ENCODE measurements around the gene PSMB10. TPM values are rescaled to one million over a fixed set of nuclear protein-coding genes. Genes with fewer than 3 reads are reported as not detected.
"Not testable (repeated sequence)": the region's sequence is repeated elsewhere in the genome, so short reads cannot be mapped to it uniquely, and the experiment has no call there.

Gene PSMB10
- 21.6 and 38.5 TPM in 2 replicates for polyA plus RNA-seq (2014; cell fraction: cytosol; rRNA removed)
- 35.0 and 44.6 TPM in 2 replicates for polyA plus RNA-seq (2014; cell fraction: nucleus; rRNA removed)

DNA sequence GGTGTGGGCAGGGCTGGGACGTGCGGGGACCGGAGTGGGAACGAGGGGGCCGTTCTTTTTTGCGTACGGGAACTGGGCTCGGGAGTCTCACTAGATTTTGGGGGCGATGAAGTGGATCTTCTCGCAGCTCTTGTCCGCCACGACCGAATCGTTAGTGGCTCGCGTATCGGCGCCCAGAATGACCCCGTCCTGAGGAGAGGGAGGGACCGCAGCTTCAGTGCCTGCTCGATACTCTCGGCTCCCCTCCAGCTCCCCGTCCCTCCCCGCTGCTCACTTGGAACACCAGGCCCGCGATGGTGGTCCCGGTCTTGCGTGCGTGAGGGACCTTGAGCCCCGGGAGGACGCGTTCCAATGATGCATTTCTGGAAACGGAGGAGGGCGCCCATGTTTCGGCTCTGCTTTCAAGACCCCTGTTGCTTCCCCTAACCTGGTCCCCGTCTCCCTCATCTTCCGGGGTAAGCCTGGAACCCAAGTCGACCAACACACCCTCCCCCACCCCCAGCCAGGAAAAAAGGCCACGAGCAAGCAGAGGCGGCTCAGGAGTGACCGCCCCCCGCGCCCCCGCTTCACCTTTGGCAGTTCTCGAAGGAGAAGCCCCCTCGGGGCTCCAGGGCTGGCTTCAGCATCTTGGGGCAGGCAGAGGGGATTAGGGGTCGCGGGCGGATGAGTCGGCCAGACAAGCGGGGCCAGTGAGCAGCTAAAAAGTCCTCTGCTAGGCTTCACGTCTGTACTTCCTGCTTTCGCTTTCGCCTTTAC, at the start of gene PSMB10:
Gene PSMB10, minus strand, starts transcription at position 727 of the 756 bp plus-strand sequence. Its CDS starts 101 bp downstream, at position 626.
- no peak for DNase-seq (ENCODE audit: low spot score)

DNA sequence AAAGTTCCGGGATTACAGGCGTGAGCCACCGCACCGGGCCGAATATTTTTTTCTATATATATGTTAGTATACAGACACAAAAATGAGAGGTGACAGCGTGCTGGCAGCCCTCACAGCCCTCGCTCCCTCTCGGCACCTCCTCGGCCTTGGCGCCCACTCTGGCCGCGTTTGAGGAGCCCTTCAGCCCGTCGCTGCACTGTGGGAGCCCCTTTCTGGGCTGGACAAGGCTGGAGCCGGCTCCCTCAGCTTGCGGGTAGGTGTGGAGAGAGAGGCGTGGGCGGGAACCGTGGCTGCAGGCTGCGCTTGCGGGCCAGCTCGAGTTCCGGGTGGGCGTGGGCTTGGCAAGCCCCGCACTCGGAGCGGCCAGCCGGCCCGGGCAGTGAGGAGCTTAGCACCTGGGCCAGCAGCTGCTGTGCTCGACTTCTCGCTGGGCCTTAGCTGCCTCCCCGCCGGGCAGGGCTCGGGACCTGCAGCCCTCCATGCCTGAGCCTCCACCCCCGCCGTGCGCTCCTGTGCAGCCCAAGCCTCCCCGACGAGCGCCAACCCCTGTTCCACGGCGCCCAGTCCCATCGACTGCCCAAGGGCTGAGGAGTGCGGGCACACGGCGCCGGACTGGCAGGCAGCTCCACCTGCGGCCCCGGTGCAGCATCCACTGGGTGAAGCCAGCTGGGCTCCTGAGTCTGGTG, 45.5 kb upstream of the PSMB10 start:
- no peak for DNase-seq (ENCODE audit: low spot score)

DNA sequence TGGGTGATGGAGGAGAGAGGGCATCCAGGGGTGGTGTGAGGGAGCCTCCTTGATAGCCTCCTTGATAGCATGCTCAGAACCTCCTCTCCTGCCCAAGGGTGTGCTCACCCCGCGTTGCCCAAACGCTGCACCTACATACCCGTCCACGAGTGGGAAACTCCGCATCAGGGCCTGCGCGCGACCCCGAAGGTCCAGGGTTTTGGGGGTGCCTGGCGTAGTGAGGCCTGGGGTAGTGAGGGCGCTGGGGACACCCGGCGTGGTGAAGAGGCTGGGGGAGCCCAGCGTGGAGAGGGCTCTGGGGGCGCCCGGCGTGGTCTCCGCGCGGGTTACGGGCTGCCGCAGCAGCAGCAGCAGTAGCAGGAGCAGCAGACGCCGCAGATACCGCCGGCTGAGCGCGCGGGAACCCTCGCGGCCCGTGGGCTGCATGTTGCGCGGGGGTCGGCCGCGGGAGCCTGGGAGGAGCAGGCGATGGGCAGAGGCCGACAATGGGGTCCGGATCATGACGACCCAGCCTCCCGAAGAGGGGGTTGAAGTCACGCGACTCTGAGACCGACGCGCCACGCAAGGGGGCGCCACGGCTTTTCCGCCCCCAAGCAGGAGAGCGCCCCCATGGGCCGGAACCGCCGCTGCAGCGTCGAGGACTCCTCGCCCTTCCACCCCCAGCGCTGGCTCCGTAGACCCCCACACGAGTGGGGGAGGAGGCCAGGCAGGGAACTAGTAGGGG, 43.5 kb upstream of the PSMB10 start, which contains the start of gene DPEP3:
Gene DPEP3, minus strand, starts transcription at position 545 of the 724 bp plus-strand sequence. Its CDS starts 119 bp downstream, at position 426.
- no peak for DNase-seq (ENCODE audit: low spot score)

DNA sequence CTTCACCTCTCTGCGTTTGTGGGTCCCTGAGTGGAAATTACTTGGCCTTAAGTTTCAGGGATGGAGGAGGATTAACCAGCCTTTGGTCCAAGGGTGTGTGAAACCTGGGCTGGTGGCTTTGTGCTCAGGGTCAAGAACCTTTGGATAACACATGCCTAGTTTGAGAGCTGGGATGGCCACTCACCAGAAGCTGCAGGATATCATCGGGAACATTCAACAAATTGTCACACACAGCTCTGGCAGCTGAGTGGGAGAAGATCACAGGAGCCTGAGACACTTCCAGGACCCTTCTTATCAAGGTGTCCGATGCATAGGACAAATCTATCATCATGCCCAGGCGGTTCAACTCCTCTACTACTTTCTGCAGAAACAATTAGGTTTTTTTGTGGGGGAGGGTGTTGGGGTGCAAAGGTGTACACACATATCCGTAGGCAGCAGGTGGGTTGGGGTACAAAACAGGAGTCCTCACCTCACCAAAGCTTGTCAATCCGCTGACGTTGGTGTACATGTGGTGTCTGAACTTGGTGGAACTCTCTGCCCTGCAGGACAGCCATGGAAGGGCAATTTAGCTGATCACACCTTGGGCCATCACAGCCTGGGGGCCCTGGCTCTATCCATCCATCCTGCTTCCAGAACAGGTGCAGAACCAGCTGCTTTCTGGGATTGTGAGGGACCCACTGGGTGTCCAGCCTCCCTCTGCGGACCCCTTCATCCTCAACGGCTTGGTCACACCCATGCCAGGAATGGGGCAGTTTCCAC, 41.0 kb upstream of the PSMB10 start:
- DNase-seq (ENCODE audit: low spot score) = no peak

DNA sequence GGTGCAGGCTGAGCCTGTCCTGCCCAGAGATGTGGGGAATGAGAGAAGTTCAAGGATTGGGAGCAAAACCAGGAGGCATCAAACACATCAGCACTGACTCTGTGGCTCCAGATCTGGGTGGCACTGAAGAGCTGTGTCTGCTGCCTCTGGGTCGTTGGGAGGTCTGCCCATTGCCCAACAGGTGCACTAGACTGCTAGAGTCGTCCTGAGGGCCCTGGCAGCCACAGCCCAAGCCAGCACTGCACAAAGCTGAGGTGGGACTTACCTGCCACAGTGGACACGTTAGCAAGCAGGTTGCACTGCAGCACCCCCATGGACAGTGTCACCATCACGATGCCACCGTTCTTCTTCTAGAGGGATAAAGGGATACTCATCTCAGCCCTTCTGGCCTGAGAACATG, 40.4 kb upstream of the PSMB10 start:
- DNase-seq (ENCODE audit: low spot score) = no peak

DNA sequence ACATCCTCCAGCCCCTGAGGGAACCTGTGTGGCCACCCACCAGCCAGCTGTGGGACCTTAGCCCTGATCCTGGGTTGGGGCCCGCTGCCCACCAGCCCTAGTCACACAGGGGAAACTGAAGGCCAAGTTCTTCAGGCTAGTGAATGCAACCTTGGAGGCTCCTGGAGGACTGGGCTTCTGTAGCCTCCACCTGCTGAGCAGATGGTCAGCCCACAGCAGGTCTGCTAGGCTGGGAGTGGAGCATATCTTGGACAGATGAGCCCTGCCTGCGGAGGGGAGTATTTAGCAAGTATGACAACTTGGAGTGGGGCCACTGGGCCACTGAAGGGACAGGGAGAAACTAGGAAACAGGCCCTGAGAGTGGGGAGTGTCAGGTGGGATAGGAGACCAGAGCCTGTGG, 39.6 kb upstream of the PSMB10 start:
- no peak for DNase-seq (ENCODE audit: low spot score)

DNA sequence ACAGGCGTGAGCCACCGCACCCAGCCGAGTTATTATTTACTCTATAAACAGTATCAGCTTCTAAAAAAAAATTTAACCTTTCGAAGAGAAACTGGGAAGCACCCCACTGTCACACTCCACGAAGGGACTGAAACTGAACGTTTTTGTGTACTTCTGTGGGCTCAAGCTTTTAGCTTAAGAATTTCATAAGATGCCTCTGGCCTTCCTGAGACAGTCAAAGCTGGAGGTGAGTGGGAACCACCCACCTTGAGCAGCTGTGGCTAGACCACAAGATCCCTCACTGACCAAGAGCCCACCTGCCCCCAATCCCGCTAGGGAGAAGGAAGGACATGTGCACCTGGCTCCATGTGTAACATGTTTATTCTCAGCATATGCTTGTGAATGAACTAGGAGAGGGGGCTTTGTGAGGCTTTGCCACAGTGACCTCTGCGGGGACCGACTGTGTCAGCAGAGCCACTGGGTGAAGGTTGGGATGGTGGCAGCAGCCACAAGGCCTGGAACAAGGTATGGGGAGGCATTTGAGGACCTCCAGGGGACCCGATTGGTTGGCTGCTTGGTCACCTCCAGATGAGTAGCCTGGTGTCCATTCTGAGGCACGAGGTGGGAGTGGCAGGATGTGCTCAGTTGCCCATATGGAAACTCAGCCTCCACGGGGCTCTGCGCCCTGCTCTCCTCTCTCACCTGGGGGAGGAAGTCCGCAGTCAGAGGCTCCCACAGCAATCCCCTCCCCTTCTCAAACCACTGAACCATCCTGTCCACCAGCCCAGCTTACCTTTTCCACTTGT, 38.9 kb upstream of the PSMB10 start:
- DNase-seq (ENCODE audit: low spot score) = no peak

DNA sequence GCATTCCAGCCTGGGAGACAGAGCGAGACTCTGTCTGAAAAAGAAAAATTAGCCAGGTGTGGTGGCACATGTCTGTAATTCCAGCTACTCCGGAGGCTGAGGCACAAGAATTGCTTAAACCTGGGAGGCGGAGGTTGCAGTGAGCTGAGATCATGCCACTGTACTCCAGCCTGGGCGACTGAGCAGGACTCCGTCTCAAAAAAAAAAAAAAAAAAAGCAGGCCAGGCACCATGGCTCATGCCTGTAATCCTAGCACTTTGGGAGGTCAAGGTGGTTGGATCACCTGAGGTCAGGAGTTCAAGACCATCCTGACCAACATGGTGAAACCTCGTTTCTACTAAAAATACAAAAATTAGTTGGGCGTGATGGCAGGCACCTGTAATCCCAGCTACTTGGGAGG, 35.6 kb upstream of the PSMB10 start:
- not testable (repeated sequence) for DNase-seq (ENCODE audit: low spot score)

DNA sequence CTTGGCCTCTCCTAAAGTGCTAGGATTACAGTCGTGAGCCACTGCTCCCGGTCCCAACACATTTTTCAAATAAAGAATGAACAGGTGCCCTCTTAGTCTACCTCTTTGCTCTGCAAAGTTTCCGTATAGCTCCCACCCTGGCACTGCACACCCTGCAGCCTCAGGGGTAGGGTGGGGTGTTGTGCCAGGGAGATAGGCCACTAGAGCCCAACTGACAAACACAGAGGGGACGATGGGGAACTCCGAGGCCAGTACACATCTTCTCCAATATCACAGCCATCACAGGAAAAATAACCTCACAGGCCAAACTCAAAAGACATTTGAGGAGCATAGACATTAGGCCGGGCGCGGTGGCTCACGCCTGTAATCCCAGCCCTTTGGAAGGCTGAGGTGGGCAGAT, 34.5 kb upstream of the PSMB10 start:
- DNase-seq (ENCODE audit: low spot score) = no peak

DNA sequence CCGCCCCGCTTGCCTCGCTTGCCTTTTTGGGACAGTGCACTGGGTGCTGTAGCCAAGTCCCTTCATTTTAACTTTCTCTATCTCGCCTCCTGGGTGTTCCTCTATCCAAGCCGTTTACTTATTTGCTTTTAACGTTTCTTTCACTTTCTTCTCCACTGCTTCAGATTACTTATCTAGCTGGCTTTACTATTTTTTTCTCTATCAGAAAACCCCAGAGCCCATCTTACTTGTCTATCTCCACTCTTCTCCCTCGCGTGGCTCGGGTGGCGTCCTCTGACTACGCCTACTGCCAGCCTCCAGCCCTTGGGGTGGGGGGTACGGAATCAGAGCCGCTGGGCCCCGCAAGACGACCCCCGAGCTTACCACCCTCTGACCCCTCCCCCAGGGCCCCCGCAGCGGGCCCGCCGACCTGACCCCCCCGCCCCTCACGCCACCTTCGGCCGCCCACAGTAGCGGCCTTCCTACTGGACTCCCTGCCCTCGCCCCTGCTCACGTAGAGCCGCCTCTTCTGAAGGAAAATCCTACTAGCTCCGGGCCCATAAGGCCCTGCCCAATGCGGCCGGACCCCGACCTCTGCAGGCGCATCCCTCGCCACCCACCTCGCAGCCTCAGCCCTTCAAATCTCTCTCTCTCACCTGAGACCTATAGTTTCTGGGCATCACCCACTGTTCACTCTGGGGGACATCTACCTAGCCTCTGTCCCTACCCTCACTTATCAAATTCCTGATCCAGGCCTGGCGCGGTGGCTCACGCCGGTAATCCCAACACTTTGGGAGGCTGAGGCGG, 32.8 kb upstream of the PSMB10 start:
- DNase-seq (ENCODE audit: low spot score) = no peak

DNA sequence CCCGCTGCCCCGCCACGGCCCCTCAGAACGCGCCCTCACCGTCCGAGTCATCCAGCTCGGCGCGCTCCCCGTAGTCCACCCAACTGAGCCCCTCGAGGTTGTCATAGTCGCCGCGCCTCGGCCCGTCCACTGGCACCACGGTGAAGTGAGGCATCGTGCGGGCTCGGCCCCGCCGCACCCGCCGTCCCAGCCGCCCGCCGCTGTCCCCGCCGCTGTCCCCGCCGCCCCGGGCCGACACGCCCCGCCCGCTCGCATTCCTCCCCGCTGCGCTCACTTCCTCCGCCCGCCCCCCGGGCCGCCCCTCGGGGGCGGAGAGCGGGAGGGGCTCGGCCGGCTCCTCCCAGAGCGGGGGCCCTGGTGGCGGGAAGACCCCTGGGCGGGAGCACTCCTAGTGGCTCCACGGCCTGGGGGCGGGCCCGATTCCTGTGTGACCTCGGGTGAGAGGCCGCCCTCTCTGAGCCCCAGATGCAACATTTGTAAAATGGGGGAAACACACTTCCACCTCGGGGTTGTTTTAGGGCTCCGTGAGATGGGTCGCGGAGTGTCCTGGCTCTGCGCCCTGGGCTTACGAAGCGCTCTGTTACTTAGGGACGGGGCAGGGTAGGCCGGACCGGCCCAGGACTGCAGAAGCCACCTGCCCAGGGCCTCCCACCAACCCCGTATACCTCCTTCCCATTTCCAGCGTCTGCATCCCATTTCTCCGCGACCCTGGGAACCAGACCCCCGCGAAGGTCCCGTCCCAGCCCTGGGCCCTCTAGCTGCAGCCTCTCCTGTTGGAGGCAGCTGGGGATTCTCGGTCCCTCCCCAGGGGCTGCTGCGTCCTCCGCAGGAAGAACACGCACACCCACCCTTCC, 32.0 kb upstream of the PSMB10 start, which contains the start of gene SLC12A4:
Gene SLC12A4, minus strand, starts transcription at position 238 of the 854 bp plus-strand sequence. Its CDS starts 84 bp downstream, at position 154.
- peak; percentile 74 for DNase-seq (ENCODE audit: low spot score)

DNA sequence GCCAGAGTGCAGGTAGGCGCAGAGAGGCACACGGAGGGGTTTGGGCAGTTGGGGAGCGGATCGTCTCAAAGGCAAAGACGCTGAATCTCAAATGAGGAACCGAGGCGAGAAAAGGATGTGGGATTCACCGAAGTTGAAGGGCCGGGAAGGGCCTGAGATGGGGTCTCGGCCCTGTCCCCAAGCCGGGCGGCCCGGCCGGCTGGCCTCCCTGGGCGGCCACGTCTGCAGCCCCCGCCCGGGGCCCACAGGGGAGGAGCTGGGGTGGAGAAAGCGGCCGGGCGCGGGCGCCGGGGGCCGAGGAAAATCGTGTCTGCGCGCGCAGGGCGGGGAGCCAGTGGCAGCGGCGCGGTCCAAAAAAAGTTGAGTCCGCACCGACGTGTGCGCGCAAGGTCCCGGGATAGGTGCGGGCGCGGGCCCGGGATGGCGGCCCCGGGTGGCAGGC, 31.3 kb upstream of the PSMB10 start:
- DNase-seq (ENCODE audit: low spot score) = no peak

DNA sequence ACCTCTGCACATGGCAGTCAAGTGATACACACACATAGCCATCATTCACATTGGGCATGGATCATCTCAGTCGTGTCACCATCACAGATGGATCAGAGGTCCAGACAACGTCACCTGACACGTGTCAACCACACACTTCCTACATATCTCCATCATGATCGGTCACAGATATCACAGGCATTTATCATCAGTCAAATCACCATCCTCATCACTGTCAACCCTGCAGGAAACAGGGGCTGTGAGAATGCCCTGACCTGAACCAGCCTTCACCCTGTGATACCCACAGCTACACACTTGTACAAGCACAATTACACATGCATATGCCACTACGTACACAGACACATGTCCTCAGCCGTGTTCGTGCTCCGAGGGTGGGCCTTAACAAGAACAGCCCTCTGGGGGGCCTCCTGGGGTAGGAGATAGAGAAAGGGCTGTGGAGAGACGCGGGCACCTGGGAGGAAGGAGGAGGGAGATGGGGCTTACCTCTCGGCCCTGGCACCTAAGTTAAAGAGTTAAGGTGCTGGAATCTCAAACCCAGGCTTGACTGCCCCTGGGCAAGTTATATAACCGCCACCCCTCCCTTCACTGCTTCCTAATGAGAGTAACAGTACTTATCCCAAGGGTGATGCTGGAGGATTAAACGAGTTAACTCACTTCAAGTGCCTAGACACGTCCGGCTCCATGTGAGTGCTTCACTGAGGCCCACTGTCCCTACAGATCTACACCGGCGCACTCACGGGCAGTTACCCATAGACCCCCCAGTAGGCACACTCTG, 30.7 kb upstream of the PSMB10 start:
- DNase-seq (ENCODE audit: low spot score) = no peak

DNA sequence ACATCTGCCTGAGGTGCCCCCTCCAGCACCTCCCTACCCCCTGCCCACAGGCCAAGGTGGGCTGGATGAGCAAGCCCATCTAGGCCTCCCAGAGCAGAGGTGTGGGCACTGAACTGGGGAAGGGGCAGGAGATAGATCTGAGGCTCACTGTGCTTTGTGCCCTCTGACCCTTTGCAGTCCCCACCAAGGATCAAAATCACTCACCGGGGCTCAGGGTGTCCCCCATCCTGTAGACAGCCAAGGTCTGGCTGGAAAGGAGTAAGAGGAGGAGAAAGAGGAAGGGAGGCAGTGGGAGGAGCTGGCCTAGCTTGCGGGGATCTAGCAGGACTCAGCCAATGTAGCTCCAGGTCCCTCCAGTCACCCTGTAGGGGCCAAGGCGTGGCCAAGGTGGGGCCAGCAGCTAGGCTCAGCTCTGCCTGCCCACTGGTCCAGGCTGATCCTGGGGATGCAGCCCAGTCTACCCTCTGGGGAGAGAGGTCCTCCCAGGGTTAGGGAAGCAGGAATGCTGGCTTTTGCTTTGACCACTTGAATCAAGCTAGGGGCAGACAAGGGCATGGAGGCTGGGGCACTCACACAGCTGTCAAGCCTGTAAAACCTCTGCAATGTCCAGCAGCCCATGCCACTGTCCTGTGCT, 30.0 kb upstream of the PSMB10 start:
- no peak for DNase-seq (ENCODE audit: low spot score)

DNA sequence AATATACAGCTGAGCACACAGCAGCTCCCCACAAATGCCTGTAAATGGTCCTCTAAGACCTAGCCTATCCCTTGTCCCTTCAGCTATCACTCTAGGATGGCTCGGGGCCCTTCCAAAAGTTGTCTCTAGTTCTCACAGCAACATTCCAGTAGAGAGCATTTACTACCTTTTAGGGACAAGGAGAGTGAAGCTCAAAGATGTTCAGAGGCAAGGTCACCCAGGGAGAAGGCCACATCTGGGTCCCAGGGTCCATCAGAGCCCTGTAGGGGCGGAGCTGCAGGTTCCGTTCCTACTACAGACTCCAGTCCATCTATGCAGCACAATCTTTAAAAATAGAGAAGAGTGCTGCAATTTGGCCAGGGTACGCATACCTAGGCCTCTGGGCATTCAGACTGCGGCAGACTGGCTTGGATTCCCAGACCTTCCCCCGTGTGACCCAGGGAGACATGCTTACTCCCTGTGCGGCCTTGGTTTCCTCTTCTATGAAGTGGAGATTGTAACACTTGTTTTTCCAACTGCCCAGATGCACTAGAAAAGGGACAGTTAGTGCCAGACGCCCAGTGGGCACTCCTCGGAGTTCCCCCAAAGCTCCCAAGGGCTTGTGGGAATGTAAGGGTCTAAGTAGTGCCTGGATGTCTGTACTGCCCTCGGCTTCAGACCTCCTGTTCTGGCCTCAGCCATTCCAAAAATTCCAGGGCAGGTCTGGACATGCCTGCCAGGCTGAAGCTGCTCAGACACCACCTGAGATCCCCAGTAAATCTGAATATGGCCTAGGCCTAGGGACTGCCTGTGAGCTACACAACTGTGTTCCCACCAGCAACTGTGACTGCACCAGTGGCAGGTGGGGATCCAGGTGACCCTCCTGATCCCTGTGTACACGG, 29.3 kb upstream of the PSMB10 start:
- no peak for DNase-seq (ENCODE audit: low spot score)

DNA sequence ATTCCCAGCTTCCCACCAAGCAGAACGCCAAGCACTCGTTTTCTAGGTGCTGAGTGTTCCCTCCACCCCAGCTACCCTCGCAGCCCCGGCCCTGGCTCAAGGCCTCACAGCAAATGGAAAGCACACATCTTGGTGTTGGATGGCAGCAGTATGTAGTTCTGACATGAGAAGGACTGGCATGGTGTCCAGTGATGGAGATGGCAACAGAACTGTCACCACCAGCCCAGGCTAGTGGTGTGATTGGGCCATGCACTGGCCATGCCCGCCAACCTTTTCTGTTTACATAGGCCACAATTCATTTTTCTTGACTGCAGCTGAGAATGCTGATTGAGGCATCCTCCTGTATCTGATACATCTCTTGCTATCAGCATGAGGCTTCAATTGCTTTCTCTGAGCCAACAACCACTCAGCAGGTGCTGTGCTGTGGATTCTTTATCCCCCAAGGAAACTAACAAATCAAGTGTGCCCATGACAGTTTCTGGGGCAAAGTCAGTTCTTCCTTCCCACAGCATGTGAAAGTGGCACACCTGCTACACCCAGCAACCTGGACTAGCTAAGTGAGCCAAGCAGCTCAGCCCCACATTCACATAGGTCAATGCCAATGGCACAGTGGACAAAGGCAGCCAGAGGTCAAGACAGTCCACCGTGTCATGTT, 28.0 kb upstream of the PSMB10 start:
- no peak for DNase-seq (ENCODE audit: low spot score)

Data from SK-N-DZ (cell line).